ENCODE results near the gene HUS1B.
"Not testable (repeated sequence)": the region's sequence is repeated elsewhere in the genome, so short reads cannot be mapped to it uniquely, and the experiment has no call there.

Gene HUS1B

GRCh38 chr6:677919-678318 lies 21.0 kb upstream of the HUS1B start:
- no peak for DNase-seq

- no peak for DNase-seq
These were observed 18.1 kb upstream of the HUS1B start for GRCh38 chr6:674956-675355.

GRCh38 chr6:674406-674805 lies 17.5 kb upstream of the HUS1B start:
- DNase-seq = no peak

- DNase-seq = no peak
These were observed 10.5 kb upstream of the HUS1B start for GRCh38 chr6:667253-667927.

- no peak for DNase-seq
These were observed 8.7 kb upstream of the HUS1B start for GRCh38 chr6:665403-666267.

- DNase-seq = not testable (repeated sequence)
These were observed 6.9 kb upstream of the HUS1B start for GRCh38 chr6:663788-664187.

GRCh38 chr6:659716-660581 lies 3.0 kb upstream of the HUS1B start:
- DNase-seq = no peak

GRCh38 chr6:658244-658643 lies 1.3 kb upstream of the HUS1B start:
- DNase-seq = no peak

GRCh38 chr6:657743-658142 lies 843 bp upstream of the HUS1B start:
- no peak for DNase-seq

- DNase-seq = no peak
These were observed 2.8 kb downstream of the HUS1B start for GRCh38 chr6:654136-654535.

GRCh38 chr6:652865-653264 lies 4.0 kb downstream of the HUS1B start:
- no peak for DNase-seq

- DNase-seq = no peak
These were observed 6.8 kb downstream of the HUS1B start for GRCh38 chr6:650098-650497.

GRCh38 chr6:642805-643204 lies 14.1 kb downstream of the HUS1B start:
- DNase-seq = no peak

- no peak for DNase-seq
These were observed 15.5 kb downstream of the HUS1B start for GRCh38 chr6:641225-641985.

GRCh38 chr6:636488-636887 lies 20.4 kb downstream of the HUS1B start:
- no peak for DNase-seq

- no peak for DNase-seq
These were observed 21.7 kb downstream of the HUS1B start for GRCh38 chr6:635233-635632.

- no peak for DNase-seq
These were observed 23.3 kb downstream of the HUS1B start for GRCh38 chr6:633611-634010.

GRCh38 chr6:628766-629165 lies 28.1 kb downstream of the HUS1B start:
- DNase-seq = no peak

- no peak for DNase-seq
These were observed 30.7 kb downstream of the HUS1B start for GRCh38 chr6:626236-626635.

- no peak for DNase-seq
These were observed 31.9 kb downstream of the HUS1B start for GRCh38 chr6:624979-625378.

- no peak for DNase-seq
These were observed 34.4 kb downstream of the HUS1B start for GRCh38 chr6:622462-622861.

- no peak for DNase-seq
These were observed 35.0 kb downstream of the HUS1B start for GRCh38 chr6:621931-622330.

- no peak for DNase-seq
These were observed 36.0 kb downstream of the HUS1B start for GRCh38 chr6:620950-621349.
